ENCODE data around the gene CACNA1C.

The CACNA1C gene

GRCh38 chr12:2618291-2618995 is 565.7 kb downstream of the CACNA1C start:
- no peak for DNase-seq

DNA sequence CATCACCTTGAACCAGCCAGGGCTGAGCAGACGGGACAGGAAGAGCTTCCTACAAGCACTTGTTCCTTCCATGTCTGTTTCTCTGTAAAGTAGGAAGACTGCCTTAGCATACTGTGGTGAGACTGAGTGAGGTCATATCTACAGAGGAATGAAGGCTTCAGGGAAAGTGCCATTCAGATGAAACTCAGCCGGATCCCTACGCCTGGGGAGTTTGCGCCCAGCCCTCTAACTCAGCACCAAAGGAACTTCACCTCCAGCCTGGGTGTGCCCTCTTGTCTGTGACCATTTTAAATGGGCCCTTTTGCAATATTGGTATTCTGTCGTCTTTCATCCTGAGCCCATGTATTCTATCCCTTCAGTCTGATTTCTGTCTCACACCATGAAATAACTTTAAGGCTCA is 566.3 kb downstream of the CACNA1C start:
- no peak for DNase-seq

- DNase-seq = no peak
Observed at GRCh38 chr12:2622460-2622859, 569.7 kb downstream of the CACNA1C start.

DNA sequence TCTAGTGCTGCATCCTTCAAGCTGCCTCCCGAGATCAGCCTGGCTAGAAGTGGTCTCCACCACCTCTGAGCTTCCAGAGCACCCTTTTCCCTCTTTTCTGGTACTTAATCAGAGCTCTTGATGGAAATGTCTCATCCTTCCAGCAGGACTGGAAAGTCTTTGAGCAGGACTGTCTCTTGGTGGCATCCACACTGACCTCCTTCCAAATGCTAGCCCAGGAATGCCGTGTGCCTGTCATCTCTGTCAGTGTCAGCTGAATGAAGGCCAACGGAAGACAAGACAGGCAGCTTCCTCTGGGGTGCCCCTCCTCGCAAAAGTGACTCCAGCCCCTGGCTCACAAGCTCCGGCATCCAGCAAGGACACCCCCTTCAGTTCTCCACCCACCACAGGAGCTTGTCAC is 570.7 kb downstream of the CACNA1C start:
- DNase-seq = no peak

DNA sequence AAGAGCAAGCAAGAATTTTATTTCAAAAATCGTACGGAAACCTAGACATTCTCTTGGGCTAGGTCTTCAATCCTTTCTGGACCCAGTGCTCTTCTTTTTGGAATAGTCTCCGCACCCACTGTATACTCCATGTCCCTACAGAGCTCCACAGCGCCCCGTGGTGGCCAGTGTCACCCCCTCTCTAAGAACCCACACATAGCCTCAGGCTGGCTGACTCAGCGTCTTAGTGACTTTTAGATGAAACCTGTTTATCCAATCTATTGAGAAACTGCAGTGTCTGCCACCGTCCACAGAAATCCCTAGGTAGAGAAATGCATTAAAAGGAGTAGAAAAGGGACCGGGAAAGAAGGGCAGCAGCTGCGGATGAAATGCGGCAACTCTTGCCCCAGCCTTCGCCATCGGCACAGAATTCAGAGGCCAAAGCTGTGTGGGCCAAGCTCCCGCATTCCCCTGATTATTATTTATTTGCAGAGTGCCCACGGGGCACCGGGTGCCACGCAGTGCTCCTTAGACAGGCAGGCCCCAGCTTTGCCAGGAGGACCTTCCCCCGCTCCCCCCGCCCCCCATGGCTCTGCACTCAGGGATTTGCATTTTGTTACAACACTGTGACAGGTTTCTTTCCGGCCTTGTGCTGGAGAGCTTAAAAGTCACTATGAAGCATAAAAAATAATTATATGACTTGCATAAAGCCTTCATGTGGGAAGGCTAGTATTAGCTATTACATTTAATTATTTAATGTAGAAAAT is 571.9 kb downstream of the CACNA1C start:
- peak; percentile 39 for DNase-seq

- no peak for DNase-seq
Observed at GRCh38 chr12:2625289-2625612, 572.5 kb downstream of the CACNA1C start.

DNA sequence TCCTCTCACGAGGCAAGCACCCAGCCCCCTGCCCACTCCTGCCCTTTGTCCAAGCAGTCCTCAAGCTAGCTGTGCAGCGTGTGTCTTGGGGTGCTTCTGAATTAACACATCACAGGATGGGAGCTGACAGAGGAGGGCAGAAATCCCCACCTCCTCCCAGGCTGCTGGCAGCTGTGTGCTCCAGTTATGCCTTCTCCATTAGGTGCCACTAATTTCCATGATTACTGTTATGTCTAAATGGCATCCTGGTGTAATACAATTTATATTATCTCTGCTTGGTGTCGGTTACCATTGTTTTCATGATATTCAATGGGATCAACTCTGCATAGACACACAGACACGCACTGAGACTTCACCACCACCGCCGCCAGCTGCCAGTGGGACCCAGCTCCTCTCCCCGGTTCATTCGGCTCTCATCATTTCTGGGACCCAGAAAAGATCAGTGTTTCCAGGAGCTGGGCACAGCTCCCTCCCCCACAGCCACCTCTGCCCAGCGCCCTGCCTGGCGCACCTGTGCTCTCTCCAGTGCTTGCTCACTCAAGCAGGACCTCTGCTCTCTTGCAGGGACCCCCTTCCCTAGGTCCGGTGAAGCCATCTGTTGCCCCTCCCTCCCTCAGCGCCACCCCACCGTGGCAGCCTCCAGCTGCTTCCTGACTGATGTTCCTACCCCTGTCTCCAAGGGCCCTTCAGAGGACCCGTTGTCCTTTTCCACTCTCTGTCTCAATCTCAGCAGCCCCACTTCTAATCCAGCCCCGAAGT is 574.5 kb downstream of the CACNA1C start:
- no peak for DNase-seq

DNA sequence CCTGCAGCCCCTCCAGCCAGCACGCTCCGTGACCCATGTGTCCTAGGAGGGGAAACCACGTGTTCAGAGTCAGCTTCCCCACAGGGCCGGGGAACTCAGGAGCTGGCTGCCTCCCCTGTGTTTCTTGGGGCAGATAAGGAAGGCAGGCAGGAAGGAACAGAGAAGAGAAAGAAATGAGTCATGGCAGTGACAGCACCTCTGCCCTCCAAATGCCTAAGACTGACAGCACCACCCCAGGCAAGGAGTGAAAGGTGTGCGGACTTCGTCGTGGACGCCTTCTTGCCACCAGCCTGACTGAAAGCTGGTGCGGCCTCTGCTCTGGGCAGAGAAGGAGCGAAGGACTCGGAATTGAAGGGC is 575.0 kb downstream of the CACNA1C start:
- DNase-seq = no peak

GRCh38 chr12:2628401-2628800 is 575.6 kb downstream of the CACNA1C start:
- no peak for DNase-seq

GRCh38 chr12:2629051-2629450 is 576.3 kb downstream of the CACNA1C start:
- DNase-seq = no peak

DNA sequence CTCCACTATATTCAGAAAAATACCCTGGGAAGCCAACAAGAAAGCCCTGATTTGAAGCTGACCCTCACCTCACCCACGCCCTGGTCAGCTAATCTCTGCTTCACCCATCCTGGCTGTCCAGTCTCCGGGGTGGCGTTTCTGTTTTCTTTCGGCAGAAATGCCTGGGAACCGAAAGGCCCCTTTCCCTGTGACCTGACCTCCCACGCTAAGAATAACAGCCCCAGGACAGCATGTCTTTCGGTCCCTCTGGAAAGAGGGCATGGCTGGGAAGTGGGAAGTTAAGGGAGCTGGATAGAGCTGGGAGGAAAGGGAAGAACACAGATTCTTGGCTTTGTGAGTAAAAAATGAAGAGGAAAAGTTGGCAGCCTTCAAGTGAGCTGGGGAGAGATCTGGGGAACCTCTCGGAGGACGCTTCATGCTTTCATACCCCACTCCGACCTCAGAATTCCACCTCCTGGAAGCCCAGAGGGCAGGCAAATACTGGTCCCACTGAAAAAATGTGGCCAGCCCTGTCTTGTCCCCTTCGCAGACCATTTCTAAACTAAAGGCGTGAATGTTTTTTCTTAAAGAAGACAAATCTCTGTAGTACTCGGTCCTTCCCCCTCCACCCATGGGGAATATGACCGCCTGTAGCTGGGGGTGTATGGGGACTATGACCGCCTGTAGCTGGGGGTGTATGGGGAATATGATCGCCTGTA is 579.0 kb downstream of the CACNA1C start:
- no peak for DNase-seq

DNA sequence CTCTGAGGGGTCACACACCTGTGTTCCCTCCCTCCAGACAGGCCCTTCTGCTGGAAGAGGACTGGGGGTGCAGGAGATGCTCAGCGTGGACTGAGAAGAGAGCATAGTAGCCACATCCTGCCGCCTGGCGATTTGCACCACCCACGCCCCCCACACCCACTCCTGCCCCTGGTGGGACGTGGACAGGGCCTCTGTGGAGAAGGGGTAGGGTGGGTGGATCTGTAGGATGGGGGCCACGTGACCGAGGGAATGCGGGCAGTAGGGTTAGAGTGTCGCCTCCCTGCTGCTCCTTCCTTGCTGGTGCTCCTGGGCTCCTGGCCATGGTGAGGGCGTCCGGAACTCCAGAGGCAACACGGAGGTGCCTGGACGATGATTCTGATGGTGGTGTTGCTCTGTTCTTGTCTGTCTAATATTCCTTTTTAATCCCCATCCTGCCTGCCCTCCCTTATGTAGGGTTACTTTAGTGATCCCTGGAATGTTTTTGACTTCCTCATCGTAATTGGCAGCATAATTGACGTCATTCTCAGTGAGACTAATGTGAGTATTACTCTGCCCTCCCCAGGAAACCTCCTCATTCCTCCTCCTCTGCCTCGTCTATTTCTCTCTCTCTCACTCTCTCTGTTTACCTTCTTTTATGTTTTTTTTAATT is 580.5 kb downstream of the CACNA1C start:
- DNase-seq = no peak

GRCh38 chr12:2633825-2634200 is 581.0 kb downstream of the CACNA1C start:
- DNase-seq = no peak

DNA sequence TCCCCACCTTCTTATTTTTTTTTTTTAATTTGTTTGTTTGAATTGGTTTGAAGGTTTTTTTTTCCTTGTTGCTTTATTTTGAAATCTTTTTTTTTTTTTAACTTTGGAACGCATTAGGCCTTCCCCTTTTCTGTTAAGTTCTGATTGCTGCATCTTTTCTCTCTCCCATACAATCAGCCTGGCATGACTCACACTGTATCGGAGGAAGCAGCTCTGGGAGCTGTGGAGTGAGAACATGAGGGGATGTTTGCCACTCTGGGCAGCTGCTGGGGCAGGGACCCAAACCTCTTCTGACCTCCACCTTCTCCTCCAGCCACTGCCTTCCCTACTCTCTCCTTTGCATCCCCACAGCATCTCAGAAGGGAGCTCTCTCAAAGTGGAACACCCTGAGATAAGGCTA is 581.7 kb downstream of the CACNA1C start:
- DNase-seq = no peak

- no peak for DNase-seq
Observed at GRCh38 chr12:2636741-2637340, 584.1 kb downstream of the CACNA1C start.

DNA sequence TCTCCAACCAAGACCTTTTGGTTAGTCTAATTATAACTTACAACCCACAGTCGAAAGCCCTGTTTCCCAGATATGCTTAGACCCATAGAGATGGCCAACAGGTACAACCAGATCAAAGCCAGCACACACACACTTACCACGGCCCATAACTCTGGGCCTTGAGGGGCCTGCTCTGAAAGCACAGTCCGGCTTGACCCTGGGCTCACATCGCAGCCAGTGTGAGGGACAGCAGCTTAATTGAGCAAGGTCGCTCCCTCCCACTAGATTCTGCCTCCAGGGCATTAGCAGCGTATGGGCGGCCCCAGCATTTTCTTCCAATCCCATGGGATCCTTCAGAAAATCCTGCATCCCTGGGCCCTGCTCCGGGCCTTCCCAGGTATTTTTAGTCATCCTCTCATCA is 584.6 kb downstream of the CACNA1C start:
- no peak for DNase-seq

- no peak for DNase-seq
Observed at GRCh38 chr12:2638273-2639019, 585.7 kb downstream of the CACNA1C start.

- DNase-seq = no peak
Observed at GRCh38 chr12:2639020-2639298, 586.2 kb downstream of the CACNA1C start.

DNA sequence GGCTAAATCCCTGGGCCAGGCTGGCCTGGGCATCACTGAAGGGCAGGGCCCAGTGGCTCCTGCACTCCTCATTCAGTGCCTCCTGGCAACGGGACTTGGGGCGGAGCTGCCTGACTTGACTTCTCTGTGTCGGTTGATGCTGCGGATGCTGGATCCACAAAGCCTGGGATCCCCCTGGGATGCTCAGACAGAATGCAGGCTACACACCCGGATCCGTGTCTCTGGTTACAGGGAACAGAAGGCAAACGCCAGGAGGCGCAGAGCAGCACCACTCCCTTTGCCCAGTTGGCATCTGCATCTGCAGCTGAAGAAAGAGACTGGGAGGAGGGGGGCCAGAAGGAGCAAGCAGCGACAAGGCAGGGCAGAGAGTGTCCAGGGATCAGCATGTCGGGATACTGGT is 587.5 kb downstream of the CACNA1C start:
- no peak for DNase-seq

- peak; percentile 26 for DNase-seq
Observed at GRCh38 chr12:2640709-2641108, 587.9 kb downstream of the CACNA1C start.

GRCh38 chr12:2641207-2641606 is 588.4 kb downstream of the CACNA1C start:
- peak; percentile 26 for DNase-seq

DNA sequence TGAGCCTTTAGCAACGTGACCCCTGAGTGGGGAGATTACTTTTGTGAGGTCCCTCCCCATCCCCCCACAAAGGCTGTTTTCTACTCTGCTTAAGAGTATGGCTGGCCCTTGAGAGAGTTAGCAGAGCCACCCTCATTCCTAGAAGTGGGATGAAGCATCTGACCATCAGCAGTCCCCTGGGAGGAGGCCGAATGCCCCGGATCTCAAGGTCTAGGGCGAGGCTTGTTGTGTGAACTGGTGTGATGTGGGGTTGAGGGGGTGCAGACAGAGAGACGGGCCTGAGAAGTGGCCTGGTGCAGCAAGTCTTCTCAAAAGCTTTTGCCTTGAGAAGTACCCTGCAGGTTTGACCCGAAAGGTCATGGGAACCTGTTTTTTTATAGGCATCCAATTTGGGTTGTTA is 589.0 kb downstream of the CACNA1C start:
- no peak for DNase-seq

All from DMS53 (cell line).